Stimulated activated CD4-positive, alpha-beta T cell treated with anti-CD3 and anti-CD28 coated beads, Interleukin-4, amount 100 ng/mL, for 24 hours (primary cell): ENCODE measurements around the gene ZNF132.
A peak's percentile ranks its signal among the peaks of the same experiment; 100 is the strongest.
"Not testable (repeated sequence)": the region's sequence is repeated elsewhere in the genome, so short reads cannot be mapped to it uniquely, and the experiment has no call there.

Experiments used
- DNase-seq: peaks from one replicate; pipeline ENCODE4 v3.0.0-alpha.2; 2020

Gene ZNF132

DNA sequence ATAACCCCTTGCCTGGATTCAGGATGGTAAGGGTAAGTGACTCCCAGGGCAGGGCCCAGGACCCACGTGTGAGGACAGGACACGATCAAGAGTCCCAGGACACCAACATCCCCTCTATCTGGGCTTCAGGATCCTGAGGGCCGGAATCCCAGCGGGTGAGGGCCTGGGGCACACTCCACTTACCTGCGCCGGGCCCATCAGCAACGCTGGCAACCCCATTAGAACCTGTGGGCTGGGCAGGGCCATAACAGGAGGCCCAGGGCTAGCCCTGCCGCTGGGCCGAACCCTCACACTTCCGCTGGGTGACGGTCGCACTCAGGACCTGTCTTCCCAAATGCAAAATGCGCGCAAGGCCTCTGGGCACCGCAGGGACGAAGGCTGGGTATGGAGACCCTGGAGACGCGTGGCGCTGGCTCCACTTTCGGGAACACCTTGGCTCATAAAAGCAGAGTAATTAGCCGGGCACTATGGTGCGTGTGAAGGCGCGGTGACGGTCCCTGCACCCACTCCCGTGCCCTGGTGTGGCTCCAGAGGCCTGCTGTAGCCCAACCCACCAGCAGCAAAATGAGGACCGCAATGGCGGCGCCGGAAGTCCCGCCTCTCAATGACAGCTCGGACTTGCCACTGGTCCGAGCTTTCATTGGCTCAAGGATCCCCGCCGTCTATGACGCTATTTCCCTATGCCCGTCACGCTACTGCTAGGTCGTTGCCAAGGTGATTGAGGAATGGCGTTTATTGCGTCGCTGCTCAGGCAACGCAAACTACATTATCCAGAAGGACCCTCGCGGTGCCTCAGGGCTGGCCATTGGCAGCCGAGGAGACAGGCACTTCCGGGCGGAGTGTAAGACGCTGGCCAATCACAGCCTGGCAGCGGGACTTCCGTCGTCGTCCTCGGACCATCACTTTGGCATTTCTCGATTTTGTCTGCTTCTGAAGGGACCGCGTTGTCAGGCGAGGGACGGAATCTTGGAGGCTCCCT lies at the start of gene ZNF132:
Gene ZNF132, minus strand, starts transcription at position 578 of the 979 bp plus-strand sequence. Its CDS starts 332 bp downstream, at position 246.
- DNase-seq, result peak; percentile 95

DNA sequence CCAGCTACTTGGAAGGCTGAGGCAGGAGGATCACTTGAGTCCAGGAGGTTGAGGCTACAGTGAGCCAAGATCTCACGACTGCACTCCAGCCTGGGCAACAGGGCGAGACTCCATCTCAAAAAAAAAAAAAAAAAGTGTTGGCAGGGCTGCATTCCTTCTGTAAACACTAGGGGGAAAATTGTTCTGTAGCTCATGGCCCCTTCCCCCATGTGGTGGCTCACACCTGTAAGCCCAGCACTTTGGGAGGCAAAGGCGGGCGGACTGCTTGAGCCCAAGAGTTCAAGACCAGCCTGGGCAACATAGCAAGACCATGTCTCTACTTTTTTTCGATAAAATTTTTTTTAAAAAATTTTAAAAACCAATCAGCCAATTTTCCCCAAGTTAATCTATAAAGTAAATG lies 44.4 kb upstream of the ZNF132 start:
- DNase-seq, result not testable (repeated sequence)

DNA sequence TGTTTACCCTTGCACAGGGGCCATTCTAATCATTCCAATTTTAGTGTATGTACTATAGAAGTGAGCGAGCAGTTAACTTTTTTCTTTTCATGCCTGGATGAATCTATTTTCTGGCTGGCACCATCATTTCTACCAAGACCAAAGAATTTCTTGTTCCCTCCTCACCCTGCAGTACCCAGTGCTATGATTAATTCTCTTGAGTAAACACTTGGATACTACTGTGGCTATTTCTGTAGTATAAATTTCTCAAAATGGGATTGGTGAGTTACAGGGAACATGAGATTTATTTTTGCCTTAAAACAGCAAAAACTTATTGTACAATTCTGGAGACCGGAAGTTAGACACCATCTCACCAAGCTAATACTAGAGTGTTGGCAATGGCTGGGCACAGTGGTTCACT lies 43.8 kb upstream of the ZNF132 start:
- no peak for DNase-seq

DNA sequence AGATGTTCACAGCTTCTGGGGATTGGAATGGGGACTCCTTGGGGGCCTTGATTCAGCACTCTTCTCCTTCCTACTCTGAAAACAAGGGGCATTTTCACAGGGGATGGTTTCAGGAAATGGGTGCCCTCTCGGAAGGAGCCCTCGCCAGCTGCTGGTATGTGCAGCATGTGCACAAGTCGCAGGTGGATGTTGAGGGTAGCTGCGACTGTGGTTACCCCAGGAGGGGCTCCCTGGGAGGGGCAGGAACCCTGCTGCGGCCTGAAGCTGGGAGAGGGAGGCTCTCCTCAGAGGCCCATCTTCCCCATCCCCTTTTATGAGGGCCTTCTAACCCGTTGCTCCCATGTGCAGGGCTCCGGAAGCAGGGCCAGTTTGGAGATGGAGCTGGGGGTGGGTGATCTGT lies 42.4 kb upstream of the ZNF132 start:
- DNase-seq, result no peak

DNA sequence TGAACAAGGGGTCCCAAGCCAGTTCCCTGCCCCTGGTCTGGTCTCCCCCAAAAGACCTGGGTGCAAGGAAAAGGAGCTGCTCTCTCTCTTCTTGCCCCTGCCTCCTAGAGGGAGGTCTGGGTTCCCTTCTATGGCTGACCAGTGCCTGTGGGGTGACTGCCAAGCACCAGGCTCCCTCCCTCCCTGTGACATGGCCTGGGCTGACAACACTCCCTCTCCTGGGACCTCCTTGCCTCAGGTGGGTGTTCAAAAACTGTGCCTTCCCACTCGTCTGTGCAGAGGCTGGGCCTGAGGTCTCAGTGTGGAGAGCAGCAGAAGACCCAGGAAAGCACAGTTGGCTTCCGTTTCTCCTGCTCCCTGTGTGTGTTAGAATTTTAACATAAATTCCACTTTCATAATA lies 40.9 kb upstream of the ZNF132 start:
- DNase-seq, result no peak

DNA sequence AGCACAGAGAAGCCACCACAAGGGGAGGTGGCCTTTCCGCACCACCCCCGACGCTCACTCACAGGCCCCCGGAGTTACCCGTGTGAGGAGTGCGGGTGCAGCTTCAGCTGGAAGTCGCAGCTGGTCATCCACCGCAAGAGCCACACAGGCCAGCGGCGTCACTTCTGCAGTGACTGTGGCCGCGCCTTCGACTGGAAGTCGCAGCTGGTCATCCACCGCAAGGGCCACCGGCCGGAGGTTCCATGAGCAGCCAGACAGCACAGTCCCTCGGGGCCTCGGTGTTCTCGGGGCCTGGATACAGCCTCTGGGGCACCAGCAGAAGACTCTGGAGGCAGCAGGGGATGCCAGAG lies 40.5 kb upstream of the ZNF132 start:
- DNase-seq, result no peak

DNA sequence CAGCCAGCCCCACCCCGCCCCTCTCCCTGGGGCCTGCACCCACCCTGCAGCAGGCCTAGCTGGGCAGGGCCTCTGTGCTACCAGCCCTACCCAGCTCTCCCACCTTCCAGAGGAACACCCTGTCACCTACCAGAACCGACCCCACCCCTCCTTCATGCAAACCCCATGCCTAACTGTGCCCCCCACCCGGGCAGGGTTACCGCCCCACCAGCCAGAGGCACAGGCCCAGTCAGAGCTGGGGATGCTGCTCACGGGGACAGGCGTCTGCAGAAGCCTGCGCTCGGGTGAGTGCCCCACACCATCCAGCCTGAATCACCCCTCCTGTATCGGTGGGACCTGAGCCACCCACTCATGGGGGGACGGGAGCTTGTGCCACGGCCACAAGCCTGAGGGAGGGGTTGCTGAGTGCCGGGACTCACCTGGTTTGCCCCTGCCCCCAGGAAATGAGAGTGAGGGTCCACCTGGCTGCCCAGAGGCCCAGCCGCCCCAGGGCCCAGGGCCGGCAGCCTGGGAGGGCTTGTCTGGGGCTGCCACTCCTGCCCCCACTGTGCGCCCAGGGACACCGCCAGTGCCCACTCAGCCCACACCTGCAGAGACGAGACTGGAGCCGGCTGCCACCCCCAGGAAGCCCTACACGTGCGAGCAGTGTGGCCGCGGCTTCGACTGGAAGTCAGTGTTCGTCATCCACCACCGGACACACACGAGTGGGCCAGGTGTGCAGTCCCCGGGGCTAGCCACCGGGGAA lies 40.0 kb upstream of the ZNF132 start:
- no peak for DNase-seq

DNA sequence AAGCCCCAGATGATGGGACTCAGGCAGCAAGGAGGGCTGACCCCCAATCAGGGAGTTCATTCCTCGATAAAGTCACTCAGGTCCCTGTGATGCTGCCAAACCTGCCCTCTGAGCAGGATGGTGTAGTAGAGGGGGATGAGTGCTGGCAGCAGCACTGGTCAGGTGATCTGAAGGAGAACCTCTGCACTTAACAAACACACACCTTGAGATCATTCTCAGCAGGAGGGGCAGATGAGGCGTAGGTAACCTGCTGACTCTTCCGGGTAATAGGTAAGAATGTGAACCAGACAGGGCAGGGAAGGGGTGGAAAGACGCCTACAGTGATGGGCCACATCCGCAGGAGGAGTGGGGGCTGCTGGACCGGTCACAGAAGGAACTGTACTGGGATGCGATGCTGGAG lies 39.4 kb upstream of the ZNF132 start:
- no peak for DNase-seq

DNA sequence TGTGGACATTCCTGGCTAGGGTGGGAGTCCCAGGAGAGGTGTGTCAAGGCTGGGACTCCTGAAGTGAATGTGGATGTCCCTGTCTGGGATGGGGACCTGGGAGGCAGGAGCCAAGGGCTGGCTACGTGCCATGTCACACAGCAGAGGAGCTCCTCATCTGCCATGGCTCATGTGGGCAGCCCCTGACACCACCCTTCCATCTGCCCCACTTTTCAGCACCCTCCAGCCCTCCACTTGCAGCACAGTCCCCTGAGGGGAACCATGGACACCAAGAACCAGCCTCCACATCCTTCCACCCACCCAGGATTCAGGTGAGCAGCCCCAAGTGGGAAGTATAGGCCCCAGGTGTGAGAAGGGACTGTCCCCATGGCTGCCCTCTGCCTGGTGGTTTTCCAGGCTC lies 37.9 kb upstream of the ZNF132 start:
- DNase-seq, result no peak

DNA sequence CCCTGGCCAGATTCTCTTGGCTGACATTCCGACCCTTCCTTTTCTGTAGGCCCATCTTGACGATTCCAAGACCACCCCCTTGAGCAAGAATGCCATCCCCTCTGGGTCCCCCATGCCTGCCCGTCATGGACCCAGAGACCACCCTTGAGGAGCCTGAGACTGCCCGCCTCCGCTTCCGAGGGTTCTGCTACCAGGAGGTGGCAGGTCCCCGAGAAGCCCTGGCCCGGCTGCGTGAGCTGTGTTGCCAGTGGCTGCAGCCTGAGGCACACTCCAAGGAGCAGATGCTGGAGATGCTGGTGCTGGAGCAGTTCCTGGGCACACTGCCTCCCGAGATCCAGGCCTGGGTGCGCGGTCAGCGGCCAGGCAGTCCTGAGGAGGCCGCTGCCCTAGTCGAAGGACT lies 37.2 kb upstream of the ZNF132 start:
- DNase-seq, result no peak

DNA sequence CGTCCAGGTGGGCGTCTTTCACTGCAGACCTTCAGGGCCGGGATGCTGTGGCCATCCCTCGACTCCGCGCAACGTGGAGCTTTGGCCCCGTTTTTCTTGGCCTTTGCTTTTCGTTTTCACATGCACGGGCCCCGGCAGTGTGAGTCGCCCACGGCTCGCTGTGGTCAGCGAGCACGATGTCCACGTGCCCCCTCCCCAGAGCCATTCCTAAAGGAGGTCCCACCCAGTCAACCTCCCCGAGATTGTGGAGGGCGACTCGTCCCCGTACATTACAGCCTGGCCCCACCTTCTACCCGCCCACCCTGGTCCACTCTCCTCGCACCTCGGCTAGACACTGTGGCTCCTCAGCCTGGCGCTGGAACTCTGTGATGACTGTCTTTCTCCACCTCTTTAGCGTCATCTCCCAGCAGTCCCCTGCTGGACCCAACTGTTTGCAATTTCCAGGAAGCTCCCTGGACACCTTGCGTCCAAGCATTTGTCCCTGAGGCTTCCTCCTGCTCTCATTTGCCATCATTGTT lies 36.6 kb upstream of the ZNF132 start:
- no peak for DNase-seq

DNA sequence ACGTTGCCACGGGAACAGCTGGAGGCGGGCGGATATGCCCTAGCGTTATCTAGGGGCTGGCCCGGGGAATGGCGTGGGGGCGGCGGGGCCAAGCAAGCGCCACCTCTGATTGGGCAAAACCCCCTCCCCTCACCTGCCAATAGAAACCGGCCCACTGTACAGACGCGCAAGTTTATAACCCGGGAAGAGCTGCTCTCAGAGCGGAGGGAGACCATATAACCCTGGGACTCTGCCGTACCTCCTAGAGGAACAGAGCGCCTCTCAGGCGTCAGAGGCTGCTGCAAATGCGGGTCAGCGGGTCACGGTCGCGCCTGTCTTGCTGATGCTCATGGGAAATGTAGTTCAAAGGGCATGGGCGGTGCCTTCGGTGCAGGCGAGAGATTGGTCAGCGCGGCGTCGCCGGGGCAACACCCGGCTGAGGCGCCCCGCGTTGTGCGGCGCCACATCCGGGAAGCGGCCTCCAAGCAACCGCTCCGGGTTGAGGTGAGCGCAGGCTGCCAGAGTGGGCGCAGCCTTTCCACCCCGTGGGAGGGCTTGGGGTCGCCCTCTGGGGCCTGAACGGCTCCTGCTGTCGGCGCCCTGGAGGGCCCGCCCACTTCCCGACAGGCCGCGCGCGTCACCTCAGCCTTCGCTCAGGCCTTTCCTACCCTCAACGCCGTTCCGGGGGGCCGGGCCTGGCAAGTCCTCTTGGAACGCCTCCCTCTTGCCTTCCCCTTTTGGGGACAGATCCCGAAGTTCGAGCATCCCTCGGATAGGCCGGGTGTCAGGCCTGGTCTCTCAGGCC lies 36.0 kb upstream of the ZNF132 start, which contains the start of gene ZNF446:
Gene ZNF446, plus strand, starts transcription at position 639 of the 784 bp plus-strand sequence. CDS start 867 bp downstream, outside the sequence.
- peak; percentile 95 for DNase-seq

DNA sequence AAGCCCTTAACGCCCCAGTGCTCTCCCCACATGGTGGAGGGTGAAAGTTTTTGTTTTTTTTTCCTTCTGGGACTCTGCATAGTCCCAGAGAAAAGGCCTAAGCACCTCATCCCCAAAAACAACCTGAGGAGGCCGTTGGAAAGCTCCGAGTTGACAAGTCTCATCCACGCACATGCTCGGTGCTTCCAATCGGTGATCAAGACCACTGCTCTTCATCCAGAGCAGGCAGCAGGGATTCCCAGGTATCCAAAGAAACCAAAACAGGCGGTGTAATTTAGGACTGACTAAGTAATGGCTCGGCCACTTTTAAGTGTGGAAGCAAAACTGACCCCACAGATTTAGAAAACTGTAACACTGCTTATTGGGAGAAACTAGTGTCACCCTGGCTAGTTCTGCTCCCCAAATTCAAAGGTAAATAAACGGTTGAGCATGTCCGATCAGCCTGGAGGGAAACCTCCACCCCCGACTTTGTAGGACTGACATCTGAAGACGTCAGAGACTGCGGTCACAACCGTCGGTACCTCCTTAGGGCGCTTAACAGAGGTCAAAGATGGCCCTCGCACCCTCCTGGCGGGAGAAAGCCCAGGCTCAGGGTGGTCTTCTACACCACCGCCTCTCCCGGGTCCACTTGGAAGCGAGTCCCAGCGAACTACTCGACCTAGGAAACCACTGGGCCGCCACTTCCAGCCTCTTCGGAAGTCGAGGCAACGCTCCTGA lies 35.2 kb upstream of the ZNF132 start:
- no peak for DNase-seq

DNA sequence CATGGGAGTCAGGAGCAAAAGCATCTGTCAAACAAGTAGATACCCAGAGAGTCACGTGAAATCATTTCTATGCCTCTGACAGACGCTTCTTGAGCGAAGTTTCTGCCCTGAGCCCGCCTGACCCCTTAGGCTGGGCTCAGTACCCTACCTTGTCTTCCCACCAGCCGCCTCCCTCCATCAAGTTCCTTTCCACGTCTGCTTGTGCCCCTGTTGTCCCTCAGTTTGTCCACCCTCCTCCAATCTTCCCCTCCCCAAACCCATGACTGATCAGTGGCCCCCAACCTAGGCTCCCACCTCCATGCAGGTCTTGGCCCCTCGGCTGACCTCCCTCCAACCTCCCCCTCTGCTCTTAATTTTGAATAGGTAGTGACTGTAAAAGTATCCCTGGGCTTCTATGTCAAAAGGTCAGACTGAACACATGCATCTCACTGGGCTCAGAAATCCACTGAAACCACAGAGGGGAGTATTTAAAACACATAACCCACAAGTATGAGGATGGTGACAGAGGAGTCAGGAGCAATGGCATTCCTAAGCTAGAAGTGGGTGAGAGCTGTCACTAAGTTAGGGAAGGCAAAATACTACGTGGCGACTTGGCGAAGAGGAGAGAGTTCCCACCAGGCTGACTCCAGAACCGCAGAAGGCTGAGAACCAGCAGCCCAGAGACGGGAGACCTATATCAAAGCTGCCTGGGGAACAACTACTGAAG lies 34.5 kb upstream of the ZNF132 start:
- DNase-seq, result no peak

DNA sequence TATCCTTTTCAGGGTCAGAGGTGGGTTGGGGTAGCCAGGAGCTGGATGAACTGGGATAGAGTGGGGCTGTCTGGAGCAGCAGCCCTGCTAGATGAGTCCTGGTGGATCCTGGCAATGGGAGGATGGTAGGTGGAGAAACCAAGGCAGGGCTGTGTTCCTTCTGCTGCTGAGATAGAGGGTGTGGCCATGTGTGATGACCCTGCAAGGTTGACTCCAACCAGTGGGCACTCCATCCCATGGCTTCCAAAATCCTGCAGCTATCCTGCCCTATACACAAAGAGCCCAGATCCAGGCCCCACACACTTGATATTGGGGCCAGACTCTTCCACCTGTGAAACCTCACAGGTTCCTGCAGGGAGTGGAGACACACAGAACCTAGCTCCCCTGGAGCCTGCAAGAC lies 33.8 kb upstream of the ZNF132 start:
- DNase-seq, result no peak

DNA sequence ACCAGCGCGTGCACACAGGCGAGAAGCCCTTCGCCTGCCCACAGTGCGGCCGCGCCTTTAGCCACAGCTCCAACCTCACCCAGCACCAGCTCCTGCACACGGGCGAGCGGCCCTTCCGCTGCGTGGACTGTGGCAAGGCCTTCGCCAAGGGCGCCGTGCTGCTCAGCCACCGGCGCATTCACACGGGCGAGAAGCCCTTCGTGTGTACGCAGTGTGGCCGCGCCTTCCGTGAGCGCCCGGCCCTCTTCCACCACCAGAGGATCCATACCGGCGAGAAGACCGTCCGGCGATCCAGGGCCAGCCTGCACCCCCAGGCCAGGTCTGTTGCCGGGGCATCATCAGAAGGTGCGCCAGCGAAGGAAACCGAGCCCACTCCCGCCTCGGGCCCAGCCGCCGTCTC lies 31.8 kb upstream of the ZNF132 start:
- DNase-seq, result no peak

DNA sequence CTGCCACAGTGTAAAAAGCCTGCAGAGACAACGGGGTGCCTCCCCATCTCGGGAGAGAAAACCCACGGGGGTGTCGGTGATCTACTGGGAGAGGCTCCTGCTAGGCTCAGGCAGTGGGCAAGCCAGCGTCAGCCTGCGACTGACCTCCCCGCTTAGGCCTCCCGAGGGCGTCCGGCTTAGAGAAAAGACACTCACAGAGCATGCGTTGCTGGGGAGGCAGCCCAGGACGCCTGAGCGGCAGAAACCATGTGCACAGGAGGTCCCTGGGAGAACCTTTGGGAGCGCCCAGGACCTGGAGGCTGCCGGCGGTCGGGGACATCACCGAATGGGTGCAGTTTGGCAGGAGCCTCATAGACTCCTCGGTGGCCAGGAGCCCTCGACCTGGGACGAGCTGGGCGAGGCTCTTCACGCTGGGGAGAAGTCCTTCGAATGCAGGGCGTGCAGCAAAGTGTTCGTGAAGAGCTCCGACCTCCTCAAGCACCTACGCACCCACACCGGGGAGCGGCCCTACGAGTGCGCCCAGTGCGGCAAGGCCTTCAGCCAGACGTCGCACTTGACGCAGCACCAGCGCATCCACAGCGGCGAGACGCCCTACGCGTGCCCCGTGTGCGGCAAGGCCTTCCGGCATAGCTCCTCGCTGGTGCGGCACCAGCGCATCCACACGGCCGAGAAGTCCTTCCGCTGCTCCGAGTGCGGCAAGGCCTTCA lies 31.0 kb upstream of the ZNF132 start:
- not testable (repeated sequence) for DNase-seq

DNA sequence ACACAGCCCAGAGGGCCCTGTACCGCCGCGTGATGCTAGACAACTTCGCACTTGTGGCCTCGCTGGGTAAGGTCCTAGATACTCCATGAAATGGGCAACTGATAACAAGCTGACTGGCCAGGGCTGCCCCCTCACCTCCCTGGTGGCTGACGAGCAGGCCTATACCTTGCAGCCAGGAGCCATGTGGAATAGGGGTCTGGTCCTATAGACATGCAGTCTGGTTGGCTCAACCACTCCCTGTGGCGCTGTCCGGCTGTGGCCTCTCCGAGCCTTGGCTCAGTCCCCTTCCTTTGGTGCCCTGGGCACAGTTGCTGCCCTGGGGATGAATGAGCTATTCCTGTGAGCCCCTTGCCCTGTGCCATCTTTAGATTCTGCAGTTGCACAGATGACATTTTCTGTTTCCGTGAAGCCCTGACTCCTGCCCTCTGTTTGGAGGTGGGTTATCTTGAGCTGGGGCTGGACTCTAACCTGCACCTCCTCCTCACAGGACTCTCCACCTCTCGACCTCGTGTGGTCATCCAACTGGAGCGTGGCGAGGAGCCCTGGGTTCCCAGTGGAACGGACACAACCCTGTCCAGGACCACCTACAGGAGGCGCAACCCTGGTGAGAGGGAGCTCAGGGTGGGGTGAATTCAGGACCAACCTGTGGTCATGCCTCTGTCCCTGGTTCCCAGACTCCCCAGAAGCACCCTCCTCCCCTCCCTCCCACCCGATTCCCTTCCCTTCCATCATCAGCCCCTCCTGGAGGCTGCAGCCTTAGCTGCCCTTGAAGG lies 29.5 kb upstream of the ZNF132 start:
- no peak for DNase-seq

DNA sequence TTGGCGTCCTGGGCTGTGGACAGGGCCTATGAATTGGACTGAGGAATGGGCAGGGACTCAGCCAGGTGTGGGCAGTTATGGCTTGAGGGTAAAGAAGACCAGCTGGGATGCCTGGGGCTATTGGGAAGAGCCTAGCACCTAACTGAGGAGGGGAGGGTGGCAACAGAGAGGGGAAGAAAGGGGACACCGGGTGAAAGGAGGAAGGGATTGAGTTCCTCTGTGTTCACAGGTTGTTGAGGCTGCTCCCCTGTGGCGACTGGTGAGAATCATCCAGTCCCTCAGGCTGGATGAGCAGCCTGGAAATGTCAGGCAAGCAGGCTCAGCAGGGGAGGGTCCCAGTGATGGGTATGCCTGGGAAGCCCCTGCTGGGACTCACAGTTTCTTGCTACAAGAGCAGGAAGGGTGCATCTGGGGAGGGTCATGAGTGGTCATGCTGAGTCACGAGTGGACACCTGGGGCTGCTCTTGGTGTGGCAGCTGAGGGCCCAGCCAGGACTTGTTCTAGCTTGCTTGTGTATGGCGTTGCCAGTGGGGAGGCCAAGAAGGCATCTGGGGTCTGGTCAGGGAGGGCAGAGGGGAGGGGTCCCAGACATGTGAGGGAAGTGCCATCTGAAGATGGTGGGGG lies 28.4 kb upstream of the ZNF132 start:
- DNase-seq, result no peak
